GM06990 (cell line): ENCODE measurements around the gene IL10.

ENCODE experiments used
- DNase-seq: peaks from one replicate; pipeline ENCODE4 v3.0.0-alpha.2; 2011; ENCODE audit not compliant: insufficient read length; ENCODE audit errors: extremely low read depth
- H3K27me3 ChIP-seq: replicated peaks from 2 replicates; pipeline ENCODE4 v1.6.0; 2011; ENCODE audit warnings: low read length; ENCODE audit not compliant: control insufficient read depth, insufficient read depth
- H3K36me3 ChIP-seq: 2 replicates; pipeline ENCODE4 v1.5.1; 2011; ENCODE audit warnings: low read length; ENCODE audit not compliant: control insufficient read depth, insufficient read depth
- H3K4me3 ChIP-seq: replicated peaks from 2 replicates; pipeline ENCODE4 v1.5.1; 2011; ENCODE audit warnings: low read depth, mild to moderate bottlenecking, control low read depth, low read length
- TF ChIP-seq, protein P1 (sequence below): IDR thresholded peaks from 2 replicates; pipeline ENCODE4 v1.5.1; 2011; ENCODE audit warnings: low read length, control low read depth, mild to moderate bottlenecking, inconsistent platforms; ENCODE audit not compliant: insufficient read depth, poor library complexity, severe bottlenecking

Gene IL10

DNA sequence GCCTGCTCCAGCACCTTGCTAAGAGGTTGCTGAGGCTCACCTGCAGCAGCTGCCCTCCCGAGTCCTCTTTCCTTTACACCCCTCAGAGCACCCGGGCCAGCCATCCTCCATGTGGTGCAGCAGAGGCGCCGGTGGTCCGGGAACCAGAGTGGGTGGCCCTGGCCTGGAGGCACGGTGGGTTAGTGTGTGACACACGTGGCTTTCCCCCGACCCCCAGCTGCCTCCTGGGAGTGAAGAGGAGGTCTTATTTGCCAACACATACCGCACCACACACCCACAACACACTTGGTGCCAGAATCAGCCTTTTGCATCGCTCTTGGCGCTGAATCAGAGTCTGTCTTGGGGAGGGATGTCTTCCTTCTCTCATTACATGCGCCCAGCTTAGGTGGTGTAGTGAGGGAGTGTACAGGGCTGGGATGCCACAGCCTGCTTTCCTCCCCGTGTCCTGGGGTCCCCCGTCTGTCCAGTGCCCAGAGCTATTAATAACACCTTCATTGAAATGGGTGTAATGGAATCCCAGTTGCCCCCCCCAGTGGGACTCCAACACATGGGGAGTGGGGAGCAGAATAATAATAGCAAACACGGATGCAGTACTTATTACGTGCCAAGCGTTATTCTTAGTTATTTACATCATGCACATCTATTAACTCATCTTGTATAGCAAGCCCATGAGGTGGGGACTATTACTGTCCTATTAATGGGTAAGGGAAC lies 49.4 kb downstream of the IL10 start:
- TF ChIP-seq, protein P1, sequence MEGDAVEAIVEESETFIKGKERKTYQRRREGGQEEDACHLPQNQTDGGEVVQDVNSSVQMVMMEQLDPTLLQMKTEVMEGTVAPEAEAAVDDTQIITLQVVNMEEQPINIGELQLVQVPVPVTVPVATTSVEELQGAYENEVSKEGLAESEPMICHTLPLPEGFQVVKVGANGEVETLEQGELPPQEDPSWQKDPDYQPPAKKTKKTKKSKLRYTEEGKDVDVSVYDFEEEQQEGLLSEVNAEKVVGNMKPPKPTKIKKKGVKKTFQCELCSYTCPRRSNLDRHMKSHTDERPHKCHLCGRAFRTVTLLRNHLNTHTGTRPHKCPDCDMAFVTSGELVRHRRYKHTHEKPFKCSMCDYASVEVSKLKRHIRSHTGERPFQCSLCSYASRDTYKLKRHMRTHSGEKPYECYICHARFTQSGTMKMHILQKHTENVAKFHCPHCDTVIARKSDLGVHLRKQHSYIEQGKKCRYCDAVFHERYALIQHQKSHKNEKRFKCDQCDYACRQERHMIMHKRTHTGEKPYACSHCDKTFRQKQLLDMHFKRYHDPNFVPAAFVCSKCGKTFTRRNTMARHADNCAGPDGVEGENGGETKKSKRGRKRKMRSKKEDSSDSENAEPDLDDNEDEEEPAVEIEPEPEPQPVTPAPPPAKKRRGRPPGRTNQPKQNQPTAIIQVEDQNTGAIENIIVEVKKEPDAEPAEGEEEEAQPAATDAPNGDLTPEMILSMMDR: no peak
- H3K36me3 ChIP-seq: no peaks in the 10 kb centered on the region
- H3K4me3 ChIP-seq: no peak overlapping the region
- H3K27me3 ChIP-seq: no peaks in the 10 kb centered on the region
- DNase-seq: no peak

DNA sequence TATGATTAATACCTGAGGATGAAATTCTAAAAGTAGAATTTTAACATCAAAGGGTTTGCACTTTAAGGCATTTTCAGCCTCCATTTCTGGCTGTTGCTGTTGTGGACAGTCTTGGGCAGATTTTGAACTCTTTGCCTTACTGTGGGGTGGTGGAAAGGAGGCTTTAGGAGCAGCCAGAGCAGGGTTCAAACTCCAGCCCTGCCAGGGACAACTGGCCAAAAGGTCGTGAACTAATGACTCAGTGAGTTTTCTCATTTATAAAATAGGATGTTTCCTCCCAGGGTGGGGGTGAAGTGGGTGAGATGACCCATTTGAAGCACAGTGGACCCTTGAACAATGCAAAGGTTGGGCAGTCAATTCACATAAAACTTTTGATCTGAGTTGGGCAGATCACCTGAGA lies 50.8 kb downstream of the IL10 start:
- TF ChIP-seq, protein P1: no peak
- Histone ChIP-seq H3K36me3 (no peaks in the 10 kb centered on the region), H3K4me3 (no peak overlapping the region), H3K27me3 (no peaks in the 10 kb centered on the region)
- no peak for DNase-seq

DNA sequence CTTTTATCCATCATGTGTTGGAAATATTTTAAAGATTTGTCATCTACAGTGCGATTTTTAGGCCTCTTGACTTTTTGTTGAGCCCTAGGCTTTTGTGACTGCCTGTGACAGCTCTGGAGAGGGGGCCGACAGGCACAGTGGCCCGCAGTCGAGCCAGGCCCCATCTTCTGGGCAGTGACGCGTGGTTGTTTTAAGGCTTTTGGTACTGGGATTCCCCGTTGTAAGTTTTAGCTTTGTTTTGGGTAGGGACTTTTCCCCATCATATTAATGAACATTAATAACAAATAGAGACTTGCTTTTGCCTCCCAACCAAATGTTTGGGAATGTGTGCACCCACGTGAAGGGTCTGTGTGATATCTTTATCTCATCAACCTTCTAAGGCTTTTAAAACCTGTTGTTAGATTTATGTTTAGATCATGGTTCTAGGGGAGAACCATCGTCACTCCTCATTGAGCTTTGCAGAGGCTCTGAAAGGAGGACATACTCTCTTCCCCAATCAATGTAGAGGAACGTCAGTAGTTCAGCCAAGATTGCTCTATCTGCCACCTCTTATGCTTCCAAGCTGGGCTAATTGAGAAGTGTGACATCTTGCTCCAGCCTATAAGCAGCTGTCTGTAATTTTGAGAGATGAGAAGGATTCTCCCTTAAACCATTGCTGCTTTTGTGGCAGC lies 53.0 kb downstream of the IL10 start:
- no peak for DNase-seq
- Histone ChIP-seq H3K27me3 (no peaks in the 10 kb centered on the region), H3K4me3 (no peak overlapping the region), H3K36me3 (no peaks in the 10 kb centered on the region)
- TF ChIP-seq, protein P1: no peak

DNA sequence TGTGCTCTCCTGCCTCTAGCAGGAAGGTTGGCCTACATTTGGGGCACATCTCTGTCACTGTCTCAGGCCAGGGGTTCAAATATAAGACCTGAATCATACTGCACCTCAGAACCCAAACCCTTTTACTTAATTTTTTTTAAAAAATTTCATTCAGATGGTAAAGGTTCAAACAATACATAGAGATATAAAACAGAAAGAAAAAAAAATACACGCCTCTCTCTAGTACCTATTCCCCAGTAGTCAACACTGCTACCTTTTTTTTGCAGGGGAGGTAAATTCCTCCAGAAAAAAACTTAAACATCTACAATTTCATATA lies 54.7 kb downstream of the IL10 start:
- TF ChIP-seq, protein P1: no peak
- DNase-seq: no peak
- no peak overlapping the region for H3K4me3 ChIP-seq
- no peaks in the 10 kb centered on the region for H3K27me3 ChIP-seq
- no peaks in the 10 kb centered on the region for H3K36me3 ChIP-seq
